ENCODE results near the gene PSIP1.
"Not testable (repeated sequence)": the region's sequence is repeated elsewhere in the genome, so short reads cannot be mapped to it uniquely, and the experiment has no call there.

PSIP1 gene

DNA sequence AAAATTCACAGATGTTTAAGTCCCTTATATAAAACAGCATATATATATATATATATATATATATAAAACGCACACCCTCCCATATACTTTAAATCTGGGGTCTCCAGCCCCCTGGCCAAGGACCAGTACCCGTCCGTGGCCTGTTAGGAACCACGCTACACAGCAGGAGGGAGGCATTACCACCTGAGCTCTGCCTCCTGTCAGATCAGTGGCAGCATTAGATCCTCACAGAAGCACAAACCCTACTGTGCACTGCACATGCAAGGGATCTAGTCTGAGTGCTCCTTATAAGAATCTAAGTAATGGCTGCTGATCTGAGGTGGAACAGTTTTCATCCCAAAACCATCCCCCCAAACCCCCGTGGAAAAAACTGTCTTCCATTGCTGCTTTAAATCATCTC lies 9.0 kb downstream of the PSIP1 start:
- no peak for DNase-seq (ENCODE audit: low spot score)

DNA sequence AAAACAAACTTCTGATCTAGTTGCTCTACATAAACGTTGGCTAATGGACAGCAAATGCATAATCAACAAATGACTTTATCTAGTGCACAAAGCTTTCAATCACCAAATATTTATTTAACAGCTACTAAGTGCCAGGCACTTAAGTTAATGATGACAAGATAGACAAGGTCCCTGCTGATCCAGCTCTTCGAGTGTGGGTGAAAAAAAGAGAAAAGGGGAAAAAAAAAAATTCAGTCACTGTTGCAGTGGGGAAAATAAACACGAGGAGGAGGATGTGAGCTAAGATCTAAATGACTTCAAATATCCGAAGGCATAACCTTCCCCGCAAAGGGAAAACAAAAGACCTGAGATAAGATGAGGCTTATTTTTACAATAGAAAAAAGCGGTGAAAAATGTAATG lies 9.6 kb downstream of the PSIP1 start:
- DNase-seq (ENCODE audit: low spot score), result no peak

DNA sequence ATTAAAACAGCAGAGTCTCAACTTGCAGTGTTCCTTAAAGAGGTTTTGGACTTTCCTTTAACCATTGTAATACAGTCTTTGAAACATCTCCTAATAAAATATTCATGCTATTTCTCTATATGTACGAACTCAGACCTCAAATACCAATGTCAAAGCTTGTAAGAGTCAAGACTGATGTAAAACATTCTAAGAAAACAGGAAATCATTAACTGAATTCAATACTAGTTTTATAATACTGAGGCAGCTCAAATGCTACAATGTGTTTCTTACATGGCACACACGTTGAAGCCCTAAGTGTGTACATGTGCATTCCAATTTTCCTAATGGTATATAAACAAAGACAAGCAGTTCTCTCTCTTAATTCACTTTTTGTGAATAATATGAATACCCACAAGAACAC lies 11.6 kb downstream of the PSIP1 start:
- no peak for DNase-seq (ENCODE audit: low spot score)

DNA sequence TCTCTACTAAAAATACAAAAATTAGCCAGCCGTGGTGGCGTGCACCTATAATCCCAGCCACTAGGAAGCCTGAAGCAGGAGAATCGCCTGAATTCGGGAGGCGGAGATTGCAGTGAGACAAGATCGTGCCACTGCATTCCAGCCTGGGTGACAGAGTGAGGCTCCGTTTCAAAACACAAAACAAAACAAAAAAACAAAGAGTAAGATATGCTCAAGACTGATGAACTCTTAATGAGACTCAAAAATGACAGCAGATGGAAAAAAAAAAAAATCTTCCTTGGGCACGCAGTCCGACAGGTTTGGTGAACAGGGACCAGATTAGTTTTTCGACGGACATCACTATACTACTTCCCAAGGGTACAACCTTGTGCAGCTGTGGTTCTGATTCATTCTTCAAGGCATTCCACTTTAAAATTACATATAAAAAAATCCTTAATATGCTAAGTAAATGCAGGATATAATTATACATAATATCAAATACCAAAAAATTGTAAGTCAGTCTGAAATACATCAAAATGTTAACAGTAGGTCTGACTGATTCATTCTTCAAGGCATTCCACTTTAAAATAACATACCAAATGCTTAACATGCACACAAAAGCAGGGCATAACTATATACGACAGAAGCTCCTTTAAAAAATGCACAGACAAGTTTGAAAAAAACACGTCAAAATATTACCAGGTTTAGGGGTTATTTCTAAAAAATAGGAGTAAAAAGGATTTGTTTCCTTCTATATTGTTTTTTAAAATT lies 12.3 kb downstream of the PSIP1 start:
- no peak for DNase-seq (ENCODE audit: low spot score)

DNA sequence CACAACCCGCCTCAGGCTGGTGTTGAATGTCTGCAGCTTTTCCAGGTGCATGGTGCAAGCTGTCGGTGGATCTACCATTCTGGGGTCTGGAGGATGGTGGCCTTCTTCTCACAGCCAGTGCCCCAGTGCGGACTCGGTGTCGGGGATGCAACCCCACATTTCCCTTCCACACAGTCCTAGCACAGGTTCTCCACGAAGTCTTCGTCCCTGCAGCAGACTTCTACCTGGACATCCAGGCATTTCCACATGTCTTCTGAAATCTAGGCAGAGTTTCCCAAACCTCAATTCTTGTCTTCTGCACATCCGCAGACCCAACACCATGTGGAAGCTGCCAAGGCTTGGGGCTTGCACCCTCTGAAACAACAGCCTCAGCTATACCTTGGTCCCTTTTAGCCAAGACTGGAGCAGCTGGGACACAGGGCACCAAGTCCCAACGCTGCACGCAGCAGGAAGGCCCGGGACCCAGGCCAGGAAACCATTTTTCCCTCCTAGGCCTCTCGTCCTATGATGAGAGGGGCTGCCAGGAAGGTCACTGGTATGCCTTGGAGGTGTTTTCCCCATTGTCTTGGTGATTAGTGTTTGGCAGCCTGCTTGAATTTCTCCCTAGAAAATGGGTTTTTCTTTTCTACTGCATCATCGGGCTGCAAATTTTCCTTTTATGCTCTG lies 18.2 kb downstream of the PSIP1 start:
- no peak for DNase-seq (ENCODE audit: low spot score)

DNA sequence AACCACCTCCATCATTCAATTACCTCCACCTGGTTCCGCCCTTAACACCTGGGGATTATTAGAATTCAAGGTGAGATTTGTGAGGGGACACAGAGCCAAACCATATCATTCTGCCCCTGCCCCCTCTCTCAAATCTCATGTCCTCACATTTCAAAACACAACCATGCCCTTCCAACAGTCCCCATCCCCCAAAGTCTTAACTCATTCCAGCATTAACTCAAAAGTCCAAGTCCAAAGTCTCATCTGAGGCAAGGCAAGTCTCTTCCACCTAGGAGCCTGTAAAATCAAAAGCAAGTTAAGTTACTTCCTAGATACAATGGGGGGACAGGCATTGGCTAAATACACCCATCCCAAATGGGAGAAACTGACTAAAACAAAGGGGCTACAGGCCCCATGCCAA lies 18.8 kb downstream of the PSIP1 start:
- no peak for DNase-seq (ENCODE audit: low spot score)

DNA sequence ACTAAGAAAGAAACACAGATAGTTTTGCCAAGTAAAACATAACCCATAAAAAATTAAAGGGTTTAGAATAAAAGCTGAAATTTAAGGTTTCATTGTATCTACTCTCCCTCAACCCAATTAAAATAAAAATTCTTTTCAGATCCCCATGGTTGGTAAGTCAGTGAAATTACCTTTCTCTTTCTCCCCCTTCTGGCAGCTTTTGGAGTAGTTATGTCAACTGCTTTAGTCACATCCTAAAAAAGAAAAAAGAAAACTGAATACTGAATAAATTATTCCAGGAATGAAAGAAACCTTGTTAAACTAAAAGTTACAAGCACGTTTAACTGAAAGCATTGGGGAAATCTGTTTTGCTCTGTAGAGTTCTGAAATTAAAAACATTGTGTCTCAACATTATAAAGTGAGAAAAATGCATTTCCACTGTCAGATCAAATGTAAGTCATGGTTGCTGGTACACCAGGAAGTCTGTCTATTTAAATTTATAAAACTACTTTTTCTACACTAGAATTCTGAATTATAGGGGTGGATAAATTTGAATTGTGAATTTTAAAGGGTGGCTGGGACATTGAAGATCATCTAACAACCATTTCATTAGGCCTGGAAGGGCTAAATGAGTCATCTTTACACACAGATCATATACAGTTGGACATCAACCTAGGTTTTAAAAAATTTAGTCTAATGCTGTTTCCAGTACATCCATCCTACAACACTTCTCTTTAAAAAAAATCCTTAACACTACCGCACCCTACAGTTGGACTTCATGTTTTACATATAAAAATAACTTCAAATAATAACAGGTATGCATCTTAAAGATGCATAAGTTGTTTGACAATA lies 24.7 kb downstream of the PSIP1 start:
- DNase-seq (ENCODE audit: low spot score), result peak; percentile 29

DNA sequence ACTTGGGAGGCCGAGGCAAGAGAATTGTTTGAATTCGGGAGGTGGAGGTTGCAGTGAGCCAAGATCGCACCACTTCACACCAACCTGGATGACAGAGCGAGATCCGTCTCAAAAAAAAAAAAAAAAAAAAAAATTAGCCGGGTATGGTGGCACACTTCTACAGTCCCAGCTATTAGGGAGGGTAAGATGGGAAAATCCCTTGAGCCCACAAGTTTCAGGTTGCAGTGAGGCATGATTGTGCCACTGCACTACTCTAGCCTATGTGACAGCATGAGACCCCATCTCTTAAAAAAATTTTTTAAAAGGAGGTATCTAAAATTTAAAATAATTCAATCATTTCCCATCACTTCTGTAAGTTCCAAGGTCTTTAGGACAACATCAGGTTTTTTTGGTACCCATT lies 26.0 kb downstream of the PSIP1 start:
- DNase-seq (ENCODE audit: low spot score), result no peak

DNA sequence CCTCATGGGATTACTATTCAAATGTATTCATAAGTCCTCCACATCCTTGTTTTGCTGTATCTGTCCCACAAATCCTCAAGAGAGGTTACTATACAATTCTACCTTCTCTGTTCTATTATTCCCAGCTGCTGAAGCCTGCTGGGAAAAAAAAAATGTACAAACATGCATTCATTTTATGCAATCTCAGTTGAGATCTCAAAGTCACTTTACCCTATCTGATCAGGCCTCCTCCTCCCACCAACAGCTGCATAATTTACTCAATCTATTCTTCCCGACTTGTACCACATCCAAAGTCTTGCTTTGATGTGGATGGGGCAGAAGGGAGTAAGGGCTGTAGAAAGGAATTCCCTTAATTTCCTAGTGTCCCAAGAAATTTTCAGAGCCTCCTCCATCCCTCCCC lies 28.6 kb downstream of the PSIP1 start:
- DNase-seq (ENCODE audit: low spot score), result no peak

DNA sequence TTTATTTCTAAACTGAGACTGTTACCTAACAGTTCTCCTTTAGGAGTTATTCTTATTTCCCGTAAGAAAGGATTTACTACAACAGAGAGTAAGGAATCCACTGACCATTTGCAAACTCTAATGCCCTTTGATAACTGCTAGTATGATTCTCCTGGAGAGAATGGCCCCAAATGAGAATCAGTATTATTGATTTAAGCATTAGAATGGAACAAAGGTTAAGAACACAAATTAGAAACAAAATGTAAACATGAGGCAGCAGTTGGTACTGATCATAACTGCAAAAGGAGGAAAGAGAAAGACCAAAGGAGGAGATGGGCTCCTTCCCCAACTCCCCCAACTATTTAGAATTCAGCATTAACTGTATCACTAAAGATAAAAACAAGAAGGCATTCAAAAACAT lies 30.7 kb downstream of the PSIP1 start:
- no peak for DNase-seq (ENCODE audit: low spot score)

DNA sequence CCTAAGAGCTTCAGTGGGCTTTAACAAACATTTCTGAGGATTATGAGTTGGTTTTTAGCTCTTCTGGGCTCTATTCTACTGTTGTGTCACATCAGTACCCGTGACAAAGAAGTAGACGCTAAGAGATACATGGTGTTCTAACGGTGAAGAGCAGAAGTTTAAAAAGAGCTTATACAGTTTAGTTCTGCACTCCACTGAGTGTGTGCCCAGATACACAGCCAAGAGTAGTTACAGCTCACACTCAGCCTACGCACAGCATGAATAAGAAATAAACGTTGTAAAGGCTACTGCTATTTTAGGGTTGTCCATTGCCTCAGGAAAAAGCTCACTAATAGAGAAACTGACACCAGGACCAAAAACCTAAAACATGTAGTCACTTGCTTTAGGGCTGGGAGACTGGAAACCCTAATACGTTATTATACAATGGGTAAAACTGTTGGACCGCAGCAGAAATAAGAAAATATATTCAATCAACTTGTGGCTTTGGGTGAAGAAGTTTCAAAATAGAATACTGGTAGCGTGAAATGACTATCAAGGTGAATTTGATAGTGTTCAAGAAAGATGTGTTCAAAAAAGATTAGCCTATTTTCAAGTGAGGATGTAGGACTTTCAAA lies 34.7 kb downstream of the PSIP1 start:
- DNase-seq (ENCODE audit: low spot score), result no peak

DNA sequence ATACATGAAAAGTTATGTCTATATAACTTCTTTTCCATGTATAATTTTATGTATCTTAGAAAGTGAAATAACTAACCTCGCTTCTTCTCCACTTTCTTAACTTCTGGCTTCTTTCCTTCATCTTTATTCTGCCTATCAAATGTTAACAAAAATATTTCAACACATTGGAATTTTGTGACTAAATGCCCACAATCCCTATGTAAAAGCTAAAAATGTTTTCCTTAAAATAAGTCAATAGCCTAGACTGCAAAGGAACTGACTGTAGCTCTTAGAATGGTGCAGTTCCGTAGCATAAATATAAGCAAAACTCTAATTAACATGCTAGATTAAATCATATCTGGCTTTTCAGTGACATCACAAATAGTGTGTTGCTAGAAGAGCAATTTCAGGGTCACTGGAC lies 40.9 kb downstream of the PSIP1 start:
- no peak for DNase-seq (ENCODE audit: low spot score)

DNA sequence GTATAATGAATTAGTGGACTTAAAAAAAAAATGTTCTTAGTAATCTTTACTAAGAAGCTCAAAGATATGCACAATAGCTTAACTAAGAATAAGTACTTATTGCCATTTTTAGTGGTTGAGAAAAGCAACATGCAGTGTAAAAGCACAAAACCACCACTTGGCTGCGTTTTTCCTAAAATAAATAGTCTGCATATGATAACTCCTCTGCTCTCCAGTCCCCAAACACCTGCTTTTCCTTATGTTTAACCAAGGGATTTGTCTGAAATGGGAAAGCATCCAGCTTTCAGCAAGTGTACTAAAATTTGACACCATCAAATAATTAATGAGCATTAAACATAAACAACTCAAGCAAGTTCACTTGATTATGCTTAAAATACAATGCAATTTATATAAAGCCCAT lies 41.4 kb downstream of the PSIP1 start:
- no peak for DNase-seq (ENCODE audit: low spot score)

DNA sequence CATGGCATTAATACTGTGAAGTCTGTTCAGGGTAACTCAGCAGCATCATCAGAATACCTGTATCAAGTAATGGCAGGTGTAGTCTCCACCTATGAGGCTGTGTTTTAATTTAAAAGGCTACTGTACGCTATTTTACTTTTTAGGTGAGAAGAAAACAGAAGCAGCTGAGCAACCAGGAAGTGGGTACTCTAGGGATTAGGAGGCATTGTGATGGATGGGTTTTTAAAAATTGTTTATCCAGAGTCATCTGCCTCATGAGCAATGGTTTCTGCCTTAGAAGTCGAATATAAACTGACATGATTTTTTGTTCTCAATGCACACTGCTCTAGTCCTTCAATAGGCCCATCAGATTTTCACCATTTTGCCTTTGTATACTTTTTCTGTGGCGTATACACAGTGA lies 42.6 kb downstream of the PSIP1 start:
- DNase-seq (ENCODE audit: low spot score), result no peak

DNA sequence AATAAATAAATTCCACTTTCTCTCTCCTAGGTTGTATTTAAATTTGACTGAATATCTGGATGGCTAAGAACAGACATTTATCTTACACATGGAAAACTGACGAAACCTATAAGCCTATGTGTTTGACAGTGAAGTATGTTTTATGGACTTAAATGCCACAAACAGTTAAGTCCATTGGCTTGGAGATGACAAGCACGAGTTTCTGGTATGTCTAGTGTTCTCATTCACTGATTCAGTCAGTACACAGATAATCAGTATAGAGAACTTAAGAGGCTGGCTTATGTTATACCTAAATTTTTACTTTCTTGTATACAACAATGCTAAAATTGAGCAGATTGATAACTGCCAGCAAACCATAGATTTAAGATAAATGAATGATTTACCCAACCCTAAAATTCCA lies 49.2 kb downstream of the PSIP1 start:
- DNase-seq (ENCODE audit: low spot score), result no peak

DNA sequence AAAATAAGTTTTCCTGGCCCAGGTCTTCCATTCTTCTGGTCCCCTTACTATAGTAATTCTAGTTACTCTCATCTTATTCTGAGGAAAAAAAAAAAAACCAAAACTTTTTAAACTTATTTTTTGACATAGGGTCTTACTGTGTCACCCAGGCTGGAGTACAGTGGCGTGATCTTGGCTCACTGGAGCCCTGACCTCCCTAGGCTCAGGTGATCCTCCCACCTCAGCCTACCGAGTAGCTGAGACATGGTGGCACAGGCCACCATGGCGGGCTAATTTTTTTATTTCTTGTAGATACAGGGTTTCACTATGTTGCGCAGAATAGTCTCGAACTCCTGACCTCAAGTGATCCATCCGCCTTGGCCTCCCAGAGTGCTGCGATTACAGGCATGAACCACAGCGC lies 49.7 kb downstream of the PSIP1 start:
- no peak for DNase-seq (ENCODE audit: low spot score)

DNA sequence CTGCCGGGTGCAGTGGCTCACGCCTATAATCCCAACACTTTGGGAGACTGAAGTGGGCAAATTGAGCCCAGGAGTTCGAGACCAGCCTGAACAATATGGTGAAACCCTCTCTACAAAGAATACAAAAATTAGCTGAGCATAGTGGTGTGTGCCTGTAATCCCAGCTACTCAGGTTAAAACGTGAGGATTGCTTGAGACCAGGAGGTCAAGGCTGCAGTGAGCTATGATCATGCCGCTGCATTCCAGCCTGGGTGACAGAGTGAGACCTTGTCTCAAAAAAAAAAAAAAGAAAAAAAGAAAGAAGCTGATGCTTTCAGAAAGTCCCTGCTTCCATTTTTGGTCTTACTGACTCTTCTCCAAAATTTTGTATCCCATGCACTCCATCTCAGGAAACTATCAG lies 56.8 kb downstream of the PSIP1 start:
- DNase-seq (ENCODE audit: low spot score), result no peak

DNA sequence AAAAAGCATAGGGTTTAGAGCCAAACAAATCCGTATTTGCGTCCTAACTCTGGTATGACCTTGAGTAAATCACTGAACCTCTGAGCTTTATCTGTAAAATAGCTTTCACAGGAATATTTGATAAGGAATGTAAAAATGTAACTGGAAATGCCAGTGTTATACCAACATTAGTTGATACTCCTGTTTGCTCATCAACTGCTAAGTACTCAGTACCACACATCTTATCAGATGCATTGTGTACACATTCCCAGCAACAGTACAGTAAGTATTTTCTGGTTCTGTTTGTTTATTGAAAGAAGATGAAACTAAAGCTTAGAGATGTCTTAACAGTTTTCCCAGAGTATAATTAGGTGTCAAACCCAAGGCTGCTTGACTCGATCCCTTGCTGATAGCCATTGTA lies 66.6 kb downstream of the PSIP1 start:
- no peak for DNase-seq (ENCODE audit: low spot score)

DNA sequence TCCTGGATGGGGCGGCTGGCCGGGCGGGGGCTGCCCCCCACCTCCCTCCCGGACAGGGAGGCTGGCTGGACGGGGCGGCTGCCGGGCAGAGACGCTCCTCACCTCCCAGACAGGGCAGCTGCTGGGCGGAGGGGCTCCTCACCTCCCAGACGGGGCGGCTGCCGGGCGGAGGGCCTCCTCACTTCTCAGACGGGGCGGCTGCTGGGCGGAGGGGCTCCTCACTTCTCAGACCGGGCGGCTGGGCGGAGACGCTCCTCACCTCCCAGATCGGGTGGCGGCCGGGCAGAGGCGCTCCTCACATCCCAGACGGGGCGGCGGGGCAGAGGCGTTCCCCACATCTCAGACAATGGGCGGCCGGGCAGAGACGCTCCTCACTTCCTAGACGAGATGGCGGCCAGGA lies 68.5 kb downstream of the PSIP1 start:
- DNase-seq (ENCODE audit: low spot score), result not testable (repeated sequence)

DNA sequence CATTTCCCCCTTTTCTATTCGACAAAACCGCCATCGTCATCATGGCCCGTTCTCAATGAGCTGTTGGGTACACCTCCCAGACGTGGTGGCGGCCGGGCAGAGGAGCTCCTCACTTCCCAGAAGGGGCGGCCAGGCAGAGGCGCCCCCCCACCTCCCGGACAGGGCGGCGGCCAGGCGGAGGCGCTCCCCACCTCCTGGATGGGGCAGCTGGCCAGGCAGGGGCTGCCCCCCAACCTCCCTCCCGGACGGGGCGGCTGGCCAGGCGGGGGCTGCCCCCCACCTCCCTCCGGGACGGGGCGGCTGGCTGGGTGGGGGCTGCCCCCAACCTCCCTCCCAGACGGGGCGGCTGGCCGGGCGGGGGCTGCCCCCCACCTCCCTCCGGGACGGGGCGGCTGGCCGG lies 68.9 kb downstream of the PSIP1 start:
- DNase-seq (ENCODE audit: low spot score), result not testable (repeated sequence)

DNA sequence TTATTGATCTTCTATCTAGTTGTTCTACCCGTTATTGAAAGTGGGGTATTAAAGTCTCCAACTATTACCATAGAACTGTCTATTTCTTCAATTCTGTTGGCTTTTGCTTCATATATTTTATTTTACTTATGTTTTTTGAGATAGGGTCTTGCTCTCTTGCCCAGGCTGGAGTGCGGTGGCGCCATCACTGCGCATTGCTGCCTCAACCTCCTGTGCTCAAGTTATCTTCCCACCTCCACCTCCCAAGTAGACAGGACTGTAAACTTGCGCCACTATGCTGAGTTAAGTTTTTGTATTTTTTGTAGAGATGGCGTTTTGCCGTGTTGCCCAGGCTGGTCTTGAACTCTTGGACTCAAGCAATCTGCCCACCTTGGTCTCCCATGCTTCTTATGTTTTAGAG lies 71.9 kb downstream of the PSIP1 start:
- no peak for DNase-seq (ENCODE audit: low spot score)

DNA sequence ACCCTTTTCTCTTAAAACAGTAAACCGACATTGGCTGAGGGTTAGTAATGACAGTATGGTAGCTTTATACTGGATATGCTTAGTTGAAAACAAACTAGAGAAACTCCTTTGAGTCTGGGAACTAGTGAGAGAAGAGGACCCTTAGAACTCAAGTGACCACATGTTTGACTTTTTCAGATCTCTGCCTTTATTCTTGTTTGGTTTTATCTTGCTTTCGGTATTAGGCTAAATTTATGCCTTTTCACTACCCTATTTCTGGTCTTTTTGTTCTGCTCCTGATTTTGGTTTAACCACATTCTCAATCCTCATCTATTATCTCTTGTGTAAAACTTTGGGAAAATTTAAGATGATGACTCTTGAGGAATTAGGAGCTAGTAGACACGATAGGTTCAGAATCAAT lies 77.1 kb downstream of the PSIP1 start:
- DNase-seq (ENCODE audit: low spot score), result no peak

DNA sequence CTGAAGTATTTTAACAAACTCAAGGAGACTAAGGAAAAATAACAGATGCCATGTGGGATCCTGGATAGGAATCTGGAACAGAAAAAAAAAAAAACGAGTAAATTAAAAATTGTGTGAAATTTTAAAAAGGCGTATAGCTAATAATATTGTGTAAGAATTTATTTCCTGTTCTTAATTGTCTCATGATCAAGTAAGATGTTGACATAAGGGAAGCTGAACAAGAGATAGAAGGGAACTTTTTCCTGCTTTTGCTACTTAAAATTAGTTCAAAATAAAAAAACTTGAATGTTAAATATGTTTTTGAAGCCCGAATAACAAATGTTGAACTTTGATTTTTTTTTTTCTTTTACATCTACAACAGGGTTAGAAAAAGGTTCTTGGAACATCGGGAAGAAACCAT lies 77.6 kb downstream of the PSIP1 start:
- no peak for DNase-seq (ENCODE audit: low spot score)
